Panc1 (cell line): ENCODE measurements around the gene KRTAP5-7. TPM values are rescaled to one million over a fixed set of nuclear protein-coding genes. Genes with fewer than 3 reads are reported as not detected.
"Not testable (repeated sequence)": the region's sequence is repeated elsewhere in the genome, so short reads cannot be mapped to it uniquely, and the experiment has no call there.

Source experiments
- ATAC-seq: fragments of 200-7000 bp; cut with Tn5 transposase; 2 replicates; pipeline ENCODE4 v1.9.1; 2020; ENCODE audit warnings: mild to moderate bottlenecking, moderate library complexity
- BruUV-seq: library from RNA; stranded (reverse); fragments of 400-500 nt; replicated peaks from 2 replicates; lab custom pipeline; 2021; lab: Mats Ljungman, UMichigan
- CTCF ChIA-PET: fragments of 300-600 bp; sonication (Branson Sonifier 250); formaldehyde crosslinking; loops from one replicate; lab custom pipeline; 2022; ENCODE audit warnings: antibody characterized with exemption; lab: Charles Lee
- POLR2A ChIA-PET: fragments of 300-600 bp; sonication (Branson Sonifier 250); formaldehyde crosslinking; loops from one replicate; lab custom pipeline; 2022; ENCODE audit warnings: antibody characterized with exemption; lab: Charles Lee
- DNase-seq: peaks from one replicate; pipeline ENCODE4 v3.0.0-alpha.2; 2010; ENCODE audit warnings: low read depth, low spot score
- H3K27ac ChIP-seq: 2 replicates; pipeline ENCODE4 v1.5.1; 2011; ENCODE audit warnings: mild to moderate bottlenecking, low read length, inconsistent platforms
- H3K27me3 ChIP-seq: fragments of 200-500 bp; sonication (Bioruptor generic); 2 replicates; pipeline ENCODE4 v1.6.0; 2014; ENCODE audit warnings: low read length, inconsistent platforms; ENCODE audit not compliant: control insufficient read depth, insufficient read depth
- H3K36me3 ChIP-seq: fragments of 200-500 bp; sonication (Bioruptor generic); 2 replicates; pipeline ENCODE4 v1.5.1; 2014; ENCODE audit warnings: inconsistent platforms, mild to moderate bottlenecking, low read length, moderate library complexity; ENCODE audit not compliant: control insufficient read depth, insufficient read depth
- H3K4me1 ChIP-seq: 2 replicates; pipeline ENCODE4 v1.5.1; 2011; ENCODE audit warnings: inconsistent platforms, mild to moderate bottlenecking, low read length, moderate library complexity; ENCODE audit not compliant: control insufficient read depth, insufficient read depth
- H3K4me3 ChIP-seq, 2 experiments: 2 replicates each; pipeline ENCODE4 v1.5.1; 2011 to 2012; ENCODE audit warnings: low read depth in 2 of 2, low read length in 2 of 2, mild to moderate bottlenecking in 2 of 2, inconsistent platforms in 1 of 2, moderate library complexity in 1 of 2
- H3K9me3 ChIP-seq: fragments of 200-500 bp; sonication (Bioruptor generic); 2 replicates; pipeline ENCODE4 v1.5.1; 2014; ENCODE audit warnings: low read depth, mild to moderate bottlenecking, inconsistent platforms, low read length, moderate library complexity; ENCODE audit not compliant: control insufficient read depth, insufficient read depth
- POLR2AphosphoS5 ChIP-seq: IDR thresholded peaks from 2 replicates; pipeline ENCODE4 v1.6.1; 2012; ENCODE audit warnings: mild to moderate bottlenecking, low read depth, low read length, moderate library complexity
- REST ChIP-seq, 2 experiments: IDR thresholded peaks; 2 replicates each; pipeline ENCODE4 v1.6.1; 2011 to 2012; ENCODE audit warnings: low read depth in 2 of 2, control low read depth in 1 of 2, low read length in 1 of 2, mild to moderate bottlenecking in 1 of 2, moderate library complexity in 1 of 2; ENCODE audit not compliant: insufficient read depth in 1 of 2
- SIN3A ChIP-seq: IDR thresholded peaks from 2 replicates; pipeline ENCODE4 v1.6.1; 2012; ENCODE audit warnings: low read depth, mild to moderate bottlenecking, low read length, moderate library complexity, borderline replicate concordance; ENCODE audit not compliant: insufficient read depth
- TCF7L2 ChIP-seq: IDR thresholded peaks from 2 replicates; pipeline ENCODE4 v1.6.1; 2011; ENCODE audit warnings: mild to moderate bottlenecking, low read depth, low read length, inconsistent platforms
- in situ Hi-C: cut with HindIII; loops from 2 replicates; pipeline ENCODE4 v1.10.0; 2016; ENCODE audit warnings: low sequenced_read_pairs, low pct_unique_long_range_greater_than_20kb
- intact Hi-C: fragments of 100-400 bp; cut with micrococcal nuclease; formaldehyde crosslinking; loops from one replicate; pipeline ENCODE4 v1.10.0; 2022; ENCODE audit not compliant: unreplicated experiment
- total RNA-seq: library from RNA; stranded (reverse); gene quantifications from one replicate; pipeline ENCODE4 v1.2.1, GENCODE V29; 2021; ENCODE audit not compliant: unreplicated experiment
- TF ChIP-seq, protein P1 (sequence below): fragments of 450-650 bp; IDR thresholded peaks from 2 replicates; pipeline ENCODE4 v1.5.1; 2017; ENCODE audit warnings: mild to moderate bottlenecking

The KRTAP5-7 gene
- total RNA-seq, 1 experiment from 2014 or later: not detected

DNA sequence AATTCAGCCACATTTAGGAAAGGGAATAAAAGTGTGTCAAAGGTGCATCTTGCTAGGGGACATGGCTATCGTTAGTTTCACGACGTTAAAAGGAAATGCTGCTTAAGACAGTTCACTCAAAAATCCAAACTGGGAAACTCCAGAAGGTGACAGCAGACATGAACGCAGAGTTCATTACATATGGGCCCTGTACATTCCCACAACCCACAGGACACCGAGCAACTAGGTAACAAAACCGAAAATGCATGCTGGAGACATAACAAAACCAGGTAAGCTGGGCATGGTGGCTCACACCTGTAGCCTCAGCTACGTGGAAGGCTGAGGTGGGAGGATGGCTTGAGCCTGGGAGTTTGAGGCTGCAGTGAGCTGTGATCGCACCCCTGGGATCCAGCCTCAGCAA is 40.6 kb downstream of the KRTAP5-7 start:
- H3K27me3 ChIP-seq: peaks cover 10% of the 10 kb centered on the region; the same call in 1 of the 2 replicates
- intact Hi-C loops, H3K4me3 ChIP-seq, in situ Hi-C loops, POLR2A ChIA-PET, H3K27ac ChIP-seq, H3K4me1 ChIP-seq, BruUV-seq, DNase-seq, H3K9me3 ChIP-seq, H3K36me3 ChIP-seq: not testable (repeated sequence)
- ATAC-seq: 0 out of 2 replicates have a peak, but pooled peaks have one; percentile 59
- CTCF ChIA-PET: interaction anchor here (0.8 kb wide), 1 partner anchor 12 kb away, joined by 3 read pairs; no protein-coding TSS in a partner anchor
- TF ChIP-seq, protein P1, sequence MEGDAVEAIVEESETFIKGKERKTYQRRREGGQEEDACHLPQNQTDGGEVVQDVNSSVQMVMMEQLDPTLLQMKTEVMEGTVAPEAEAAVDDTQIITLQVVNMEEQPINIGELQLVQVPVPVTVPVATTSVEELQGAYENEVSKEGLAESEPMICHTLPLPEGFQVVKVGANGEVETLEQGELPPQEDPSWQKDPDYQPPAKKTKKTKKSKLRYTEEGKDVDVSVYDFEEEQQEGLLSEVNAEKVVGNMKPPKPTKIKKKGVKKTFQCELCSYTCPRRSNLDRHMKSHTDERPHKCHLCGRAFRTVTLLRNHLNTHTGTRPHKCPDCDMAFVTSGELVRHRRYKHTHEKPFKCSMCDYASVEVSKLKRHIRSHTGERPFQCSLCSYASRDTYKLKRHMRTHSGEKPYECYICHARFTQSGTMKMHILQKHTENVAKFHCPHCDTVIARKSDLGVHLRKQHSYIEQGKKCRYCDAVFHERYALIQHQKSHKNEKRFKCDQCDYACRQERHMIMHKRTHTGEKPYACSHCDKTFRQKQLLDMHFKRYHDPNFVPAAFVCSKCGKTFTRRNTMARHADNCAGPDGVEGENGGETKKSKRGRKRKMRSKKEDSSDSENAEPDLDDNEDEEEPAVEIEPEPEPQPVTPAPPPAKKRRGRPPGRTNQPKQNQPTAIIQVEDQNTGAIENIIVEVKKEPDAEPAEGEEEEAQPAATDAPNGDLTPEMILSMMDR: peak; percentile 61

GRCh38 chr11:71568704-71569349 is 41.8 kb downstream of the KRTAP5-7 start:
- H3K36me3 ChIP-seq: no peaks in the 10 kb centered on the region
- no TSS peak for BruUV-seq
- DNase-seq: no peak
- H3K9me3 ChIP-seq: no peaks in the 10 kb centered on the region
- intact Hi-C loops (no loop called here), in situ Hi-C loops (no loop called here)
- CTCF ChIA-PET: no interaction called here
- no peak overlapping the region for H3K27ac ChIP-seq
- peaks cover 2% of the 10 kb centered on the region; the same call in 1 of the 2 replicates for H3K4me1 ChIP-seq
- H3K27me3 ChIP-seq: peaks cover 6% of the 10 kb centered on the region; the same call in 1 of the 2 replicates
- H3K4me3 ChIP-seq: no peak overlapping the region
- TF ChIP-seq POLR2AphosphoS5 (no peak), SIN3A (no peak), TCF7L2 (no peak)
- peak; percentile 42; the same call in 1 of the 2 replicates for ATAC-seq
- POLR2A ChIA-PET: no interaction called here

DNA sequence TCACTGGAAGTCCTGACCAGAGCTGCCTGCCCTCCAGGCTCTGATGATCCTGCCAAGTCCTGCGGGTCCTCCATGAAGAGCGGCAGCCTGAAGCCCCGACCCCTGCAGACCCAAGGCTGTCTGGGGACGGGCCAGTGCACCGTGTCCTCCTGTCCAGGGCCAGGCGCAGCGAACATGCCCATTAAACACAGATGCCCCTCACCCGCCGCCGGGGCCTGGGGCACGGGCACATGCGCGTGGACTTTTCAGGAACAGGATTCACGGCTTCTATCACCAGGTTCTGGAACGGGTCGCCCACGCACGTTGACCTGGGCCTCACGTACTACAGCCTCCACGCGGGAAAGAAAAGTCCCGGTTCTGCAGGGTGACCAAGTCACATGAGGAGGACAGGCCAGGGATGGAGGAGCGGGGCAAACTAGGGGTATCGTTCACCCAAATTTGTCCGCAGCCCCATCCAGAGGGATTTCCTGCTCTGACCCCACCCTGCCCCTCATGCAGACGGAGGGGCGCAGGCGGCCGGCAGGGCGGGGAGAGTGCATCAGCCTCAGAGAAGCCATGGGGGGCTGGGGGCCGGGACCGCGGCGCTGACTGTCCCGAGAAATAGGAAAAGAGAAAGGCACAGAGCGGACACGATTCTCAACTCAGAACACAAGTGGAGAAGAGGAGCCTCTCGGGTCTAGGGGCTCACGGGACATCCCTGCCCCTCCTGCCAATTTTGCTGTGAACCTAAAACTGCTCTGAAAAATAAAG is 44.2 kb downstream of the KRTAP5-7 start:
- H3K4me1 ChIP-seq, in situ Hi-C loops, ATAC-seq, POLR2A ChIA-PET, H3K4me3 ChIP-seq, DNase-seq, H3K27me3 ChIP-seq, intact Hi-C loops, BruUV-seq, CTCF ChIA-PET, H3K27ac ChIP-seq, H3K36me3 ChIP-seq, H3K9me3 ChIP-seq: not testable (repeated sequence)

- Histone ChIP-seq H3K27ac (no peak overlapping the region), H3K4me1 (peaks cover 2% of the 10 kb centered on the region; the same call in 1 of the 2 replicates), H3K9me3 (no peaks in the 10 kb centered on the region), H3K36me3 (no peaks in the 10 kb centered on the region), H3K27me3 (peaks cover 8% of the 10 kb centered on the region; the same call in 1 of the 2 replicates), H3K4me3 (no peak overlapping the region)
- TF ChIP-seq TCF7L2 (no peak), REST (IDR thresholded peaks at IDR 0.05; ENCODE audit: insufficient read depth in 1 of 2, low read depth in 2 of 2, low read length in 1 of 2) (no peak), POLR2AphosphoS5 (no peak), SIN3A (no peak)
- TF ChIP-seq, protein P1: no peak
- no peak for ATAC-seq
- in situ Hi-C loops: no loop called here
- DNase-seq: no peak
- no TSS peak for BruUV-seq
- POLR2A ChIA-PET: no interaction called here
- intact Hi-C loops: no loop called here
- CTCF ChIA-PET: interaction anchor here (0.7 kb wide), 1 partner anchor 491 kb away, joined by 4 read pairs; no protein-coding TSS in a partner anchor
Measured at GRCh38 chr11:71572811-71573210, 45.7 kb downstream of the KRTAP5-7 start.
